Epithelial cell of esophagus (primary cell): ENCODE results near the gene CASP9.
"Not testable (repeated sequence)": the region's sequence is repeated elsewhere in the genome, so short reads cannot be mapped to it uniquely, and the experiment has no call there.

Experiments used
- DNase-seq: peaks from one replicate; pipeline ENCODE4 v3.0.0; 2010; ENCODE audit warnings: low read depth
- H3K4me3 ChIP-seq: 2 replicates; pipeline ENCODE4 v1.5.1; 2011; ENCODE audit warnings: mild to moderate bottlenecking, low read length, control low read depth
- TF ChIP-seq, protein P1 (sequence below): IDR thresholded peaks from 2 replicates; pipeline ENCODE4 v1.5.1; 2011; ENCODE audit warnings: low read depth, mild to moderate bottlenecking, low read length, control low read depth, inconsistent platforms; ENCODE audit not compliant: insufficient read depth; ENCODE audit errors: missing control alignments

CASP9 gene

GRCh38 chr1:15488371-15488770, 35.6 kb downstream of the CASP9 start:
- no peak for DNase-seq
- TF ChIP-seq, protein P1, sequence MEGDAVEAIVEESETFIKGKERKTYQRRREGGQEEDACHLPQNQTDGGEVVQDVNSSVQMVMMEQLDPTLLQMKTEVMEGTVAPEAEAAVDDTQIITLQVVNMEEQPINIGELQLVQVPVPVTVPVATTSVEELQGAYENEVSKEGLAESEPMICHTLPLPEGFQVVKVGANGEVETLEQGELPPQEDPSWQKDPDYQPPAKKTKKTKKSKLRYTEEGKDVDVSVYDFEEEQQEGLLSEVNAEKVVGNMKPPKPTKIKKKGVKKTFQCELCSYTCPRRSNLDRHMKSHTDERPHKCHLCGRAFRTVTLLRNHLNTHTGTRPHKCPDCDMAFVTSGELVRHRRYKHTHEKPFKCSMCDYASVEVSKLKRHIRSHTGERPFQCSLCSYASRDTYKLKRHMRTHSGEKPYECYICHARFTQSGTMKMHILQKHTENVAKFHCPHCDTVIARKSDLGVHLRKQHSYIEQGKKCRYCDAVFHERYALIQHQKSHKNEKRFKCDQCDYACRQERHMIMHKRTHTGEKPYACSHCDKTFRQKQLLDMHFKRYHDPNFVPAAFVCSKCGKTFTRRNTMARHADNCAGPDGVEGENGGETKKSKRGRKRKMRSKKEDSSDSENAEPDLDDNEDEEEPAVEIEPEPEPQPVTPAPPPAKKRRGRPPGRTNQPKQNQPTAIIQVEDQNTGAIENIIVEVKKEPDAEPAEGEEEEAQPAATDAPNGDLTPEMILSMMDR, result no peak
- H3K4me3 ChIP-seq, result no peak overlapping the region

DNA sequence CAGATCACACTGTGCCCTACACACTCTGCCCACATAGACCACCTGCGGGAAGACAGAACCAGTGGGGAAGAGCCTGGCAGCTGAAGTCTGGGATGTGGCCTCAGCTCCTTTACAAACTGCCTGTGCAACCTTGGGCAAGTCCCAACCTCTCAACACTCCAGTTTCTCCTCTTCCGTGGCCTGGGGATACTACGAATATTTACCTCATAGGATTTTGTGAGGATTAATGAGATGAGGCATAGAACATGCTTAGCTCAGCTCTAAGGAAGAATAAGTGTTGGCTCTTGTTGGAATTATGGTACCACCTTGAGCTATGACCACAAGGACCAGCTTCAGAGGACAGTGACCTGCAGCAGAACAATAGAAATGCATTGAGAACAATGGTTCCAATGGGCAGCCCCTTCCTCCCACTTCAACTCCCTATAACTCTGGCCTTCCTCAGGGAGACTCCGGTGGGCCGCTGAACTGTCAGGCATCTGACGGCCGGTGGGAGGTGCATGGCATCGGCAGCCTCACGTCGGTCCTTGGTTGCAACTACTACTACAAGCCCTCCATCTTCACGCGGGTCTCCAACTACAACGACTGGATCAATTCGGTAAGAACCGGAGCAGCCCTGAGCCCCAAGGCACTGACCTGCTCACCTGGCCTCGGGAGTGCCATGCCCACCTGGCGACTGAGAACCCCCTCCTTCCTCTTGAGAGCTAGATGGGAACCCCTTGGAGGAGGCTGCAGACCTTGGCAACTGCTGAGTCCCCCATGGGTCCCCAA, 37.0 kb downstream of the CASP9 start:
- not testable (repeated sequence) for H3K4me3 ChIP-seq
- peak; percentile 66 for DNase-seq

- TF ChIP-seq, protein P1, result no peak
- no peak overlapping the region for H3K4me3 ChIP-seq
- DNase-seq, result no peak
Measured at GRCh38 chr1:15485636-15486035, 38.4 kb downstream of the CASP9 start.

DNA sequence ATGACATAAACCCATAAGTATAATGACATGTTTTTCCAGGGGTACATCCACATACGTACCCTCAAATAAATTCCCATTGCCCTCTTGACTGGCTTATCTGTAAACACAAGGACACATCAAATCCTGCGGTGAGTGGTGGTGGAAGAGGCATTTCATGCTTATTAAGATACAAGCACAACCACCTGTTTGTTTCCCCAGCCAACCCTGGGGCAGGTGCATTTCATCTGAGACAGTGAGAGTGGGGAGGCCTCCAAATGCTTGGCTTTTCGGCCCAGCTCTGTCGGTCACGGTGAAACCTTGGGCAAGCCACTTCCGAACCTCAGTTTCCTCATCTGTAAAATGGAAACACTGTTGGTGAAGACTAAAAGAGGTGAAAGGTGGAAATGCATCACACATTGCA, 39.6 kb downstream of the CASP9 start:
- H3K4me3 ChIP-seq, DNase-seq: not testable (repeated sequence)

DNA sequence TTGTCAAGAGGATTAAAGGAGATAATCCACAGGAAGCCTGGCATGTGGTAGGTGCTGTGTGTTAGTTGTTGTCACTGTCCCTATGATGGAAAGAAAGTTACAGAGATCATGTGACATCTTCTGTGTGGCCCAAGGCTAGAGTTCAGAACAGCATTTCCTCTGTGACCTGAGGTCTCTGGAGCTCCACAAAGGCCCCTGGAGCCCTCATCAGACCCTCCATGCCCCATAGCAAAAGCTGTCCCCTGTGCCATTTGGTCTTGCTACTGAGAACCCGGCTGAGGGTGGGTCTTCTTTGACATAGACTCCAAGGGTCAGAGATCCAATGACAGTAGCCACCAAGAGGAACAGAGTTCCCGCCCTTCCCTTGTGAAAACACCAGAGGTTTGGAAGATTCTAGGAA, 40.0 kb downstream of the CASP9 start:
- H3K4me3 ChIP-seq, result no peak overlapping the region
- TF ChIP-seq, protein P1, result no peak
- no peak for DNase-seq

DNA sequence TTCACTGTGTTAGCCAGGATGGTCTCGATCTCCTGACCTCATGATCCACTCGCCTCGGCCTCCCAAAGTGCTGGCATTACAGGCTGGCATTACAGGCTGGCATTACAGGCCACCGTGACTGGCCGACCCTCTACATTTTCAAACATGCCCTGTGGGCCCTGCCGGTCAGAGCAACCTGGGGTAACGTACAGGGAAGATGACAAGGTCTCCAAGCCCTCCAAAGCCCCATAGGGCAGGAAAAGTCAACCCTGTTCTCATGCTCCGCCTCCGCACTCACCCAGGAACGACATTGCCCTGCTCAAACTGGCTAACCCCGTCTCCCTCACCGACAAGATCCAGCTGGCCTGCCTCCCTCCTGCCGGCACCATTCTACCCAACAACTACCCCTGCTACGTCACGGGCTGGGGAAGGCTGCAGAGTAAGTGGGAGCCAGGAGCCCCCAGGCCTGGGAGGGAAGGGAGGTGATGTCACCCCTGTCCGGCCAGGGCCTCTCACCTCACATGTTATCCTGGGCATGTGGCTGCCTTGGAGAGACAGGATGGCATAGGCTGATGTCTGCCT, 41.0 kb downstream of the CASP9 start:
- DNase-seq, H3K4me3 ChIP-seq: not testable (repeated sequence)

DNA sequence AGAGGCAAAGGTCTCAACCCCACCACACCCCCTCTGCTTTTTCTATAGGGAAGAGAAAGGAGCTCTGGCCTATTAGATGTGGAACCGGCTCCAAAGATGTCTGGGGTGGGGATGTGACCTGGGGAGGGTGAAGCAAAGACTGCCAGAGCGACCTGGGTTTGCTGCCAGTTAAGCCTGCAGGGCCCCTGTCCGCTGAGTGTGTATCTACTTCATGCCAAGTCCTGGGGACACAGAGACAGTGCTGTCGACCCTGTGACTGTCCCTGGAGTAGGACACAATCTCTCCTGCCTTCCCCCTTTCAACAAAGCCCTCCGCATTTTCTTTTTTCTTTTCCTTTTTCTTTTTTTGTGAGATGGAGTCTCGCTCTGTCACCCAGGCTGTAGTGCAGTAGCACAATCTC, 41.6 kb downstream of the CASP9 start:
- H3K4me3 ChIP-seq, DNase-seq: not testable (repeated sequence)

- DNase-seq, result no peak
- no peak overlapping the region for H3K4me3 ChIP-seq
- TF ChIP-seq, protein P1, result no peak
Measured at GRCh38 chr1:15479654-15480347, 44.2 kb downstream of the CASP9 start.

- no peak overlapping the region for H3K4me3 ChIP-seq
- TF ChIP-seq, protein P1, result no peak
- no peak for DNase-seq
Measured at GRCh38 chr1:15477646-15478212, 46.3 kb downstream of the CASP9 start.
